Measurements from ENCODE around the gene ADGRL1.

The ADGRL1 gene

GRCh38 chr19:14161305-14161704, 44.7 kb downstream of the ADGRL1 start:
- TF ChIP-seq REST (IDR thresholded peaks at IDR 0.05; ENCODE audit: insufficient read depth in 1 of 2, low read depth in 2 of 2, low read length in 2 of 2) (no peak), POLR2AphosphoS5 (IDR thresholded peaks at IDR 0.05; ENCODE audit: low read depth, low read length) (no peak), SIN3A (IDR thresholded peaks at IDR 0.05; ENCODE audit: borderline replicate concordance, insufficient read depth, low read length) (no peak), TAF1 (IDR thresholded peaks at IDR 0.05; ENCODE audit: borderline replicate concordance, insufficient read depth, low read length) (no peak), FOXP2 (optimal IDR thresholded peaks at IDR 0.05; ENCODE audit: borderline replicate concordance, extremely low read depth, extremely low read length, insufficient read depth) (no peak)

GRCh38 chr19:14160017-14160703, 45.8 kb downstream of the ADGRL1 start:
- TF ChIP-seq REST (IDR thresholded peaks at IDR 0.05; ENCODE audit: insufficient read depth in 1 of 2, low read depth in 2 of 2, low read length in 2 of 2) (no peak), TAF1 (IDR thresholded peaks at IDR 0.05; ENCODE audit: borderline replicate concordance, insufficient read depth, low read length) (no peak), FOXP2 (optimal IDR thresholded peaks at IDR 0.05; ENCODE audit: borderline replicate concordance, extremely low read depth, extremely low read length, insufficient read depth) (no peak), SIN3A (IDR thresholded peaks at IDR 0.05; ENCODE audit: borderline replicate concordance, insufficient read depth, low read length) (no peak), POLR2AphosphoS5 (IDR thresholded peaks at IDR 0.05; ENCODE audit: low read depth, low read length) (no peak)

GRCh38 chr19:14159059-14159458, 46.9 kb downstream of the ADGRL1 start:
- TF ChIP-seq POLR2AphosphoS5 (IDR thresholded peaks at IDR 0.05; ENCODE audit: low read depth, low read length), result no peak
- TF ChIP-seq REST (IDR thresholded peaks at IDR 0.05; ENCODE audit: insufficient read depth in 1 of 2, low read depth in 2 of 2, low read length in 2 of 2), result no peak
- no peak for TF ChIP-seq FOXP2 (optimal IDR thresholded peaks at IDR 0.05; ENCODE audit: borderline replicate concordance, extremely low read depth, extremely low read length, insufficient read depth)
- TF ChIP-seq TAF1 (IDR thresholded peaks at IDR 0.05; ENCODE audit: borderline replicate concordance, insufficient read depth, low read length), result no peak

GRCh38 chr19:14158276-14159023, 47.5 kb downstream of the ADGRL1 start:
- TF ChIP-seq FOXP2 (optimal IDR thresholded peaks at IDR 0.05; ENCODE audit: borderline replicate concordance, extremely low read depth, extremely low read length, insufficient read depth) (no peak), REST (IDR thresholded peaks at IDR 0.05; ENCODE audit: insufficient read depth in 1 of 2, low read depth in 2 of 2, low read length in 2 of 2) (no peak), SIN3A (IDR thresholded peaks at IDR 0.05; ENCODE audit: borderline replicate concordance, insufficient read depth, low read length) (no peak), POLR2AphosphoS5 (IDR thresholded peaks at IDR 0.05; ENCODE audit: low read depth, low read length) (no peak), TAF1 (IDR thresholded peaks at IDR 0.05; ENCODE audit: borderline replicate concordance, insufficient read depth, low read length) (no peak)

Measured in PFSK-1 (cell line).